Measurements from ENCODE around the gene BPIFB3. TPM values are rescaled to one million over a fixed set of nuclear protein-coding genes. Genes with fewer than 3 reads are reported as not detected.

Gene BPIFB3
- total RNA-seq, 2 donors from 2014 or later = not detected

- no peak overlapping the region for H3K27ac Mint-ChIP-seq
- Histone ChIP-seq H3K4me3 (ENCODE audit: low read length) (no peak overlapping the region), H3K9ac (ENCODE audit: extremely low read depth, low read length, poor library complexity, severe bottlenecking) (no peak overlapping the region), H3K36me3 (ENCODE audit: control insufficient read depth, insufficient read depth, low read length) (no peaks in the 10 kb centered on the region), H3K27ac (ENCODE audit: low read depth, low read length) (no peak overlapping the region), H3K4me1 (ENCODE audit: control insufficient read depth, insufficient read depth, low read length) (no peaks in the 10 kb centered on the region), H3K27me3 (ENCODE audit: control insufficient read depth, insufficient read depth, low read length, poor library complexity, severe bottlenecking) (no peaks in the 10 kb centered on the region), H3K9me3 (ENCODE audit: control insufficient read depth, low read length) (no peaks in the 10 kb centered on the region)
- DNase-seq = no peak
- H3K27me3 Mint-ChIP-seq (ENCODE audit: insufficient read depth) = no peaks in the 10 kb centered on the region
- peaks cover 2% of the 10 kb centered on the region for H3K4me1 Mint-ChIP-seq
- no peak overlapping the region for H3K4me3 Mint-ChIP-seq
- no peaks in the 10 kb centered on the region for H3K36me3 Mint-ChIP-seq (ENCODE audit: low read depth)
- WGBS, 2 experiments (ENCODE audit: insufficient coverage in 1 of 2, insufficient read length in 1 of 2) = 91 to 94% methylated on average over 6 to 9 of the region's 9 CpGs
- no peak for TF ChIP-seq CTCF (conservative IDR thresholded peaks at IDR 0.05)
- no peaks in the 10 kb centered on the region for H3K9me3 Mint-ChIP-seq
These were observed 12.1 kb downstream of the BPIFB3 start for GRCh38 chr20:33065785-33066184.

DNA sequence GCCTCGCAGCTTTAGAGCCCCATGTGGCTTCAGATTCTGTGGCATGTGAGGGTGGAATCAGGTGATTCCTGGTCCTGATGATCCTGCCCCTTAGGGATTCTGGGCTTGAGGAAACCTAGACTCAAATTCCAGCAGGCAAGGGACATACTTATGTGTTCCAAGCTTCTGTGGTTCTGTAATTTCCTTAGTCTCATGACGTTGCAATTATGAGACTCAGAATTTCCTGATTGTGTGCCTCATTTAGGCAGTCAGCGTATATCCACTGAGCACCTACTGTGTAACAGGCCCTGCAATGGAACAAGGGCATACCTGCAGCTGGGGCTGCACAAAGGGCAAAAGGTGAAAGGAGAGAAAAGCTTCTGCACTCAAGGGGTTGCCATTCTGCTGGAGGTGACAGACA, 14.1 kb downstream of the BPIFB3 start:
- H3K9me3 ChIP-seq (ENCODE audit: control insufficient read depth, low read length) = no peaks in the 10 kb centered on the region
- no peak for TF ChIP-seq CTCF (conservative IDR thresholded peaks at IDR 0.05)
- Mint-ChIP-seq H3K9me3 (no peaks in the 10 kb centered on the region), H3K4me3 (no peak overlapping the region), H3K36me3 (ENCODE audit: low read depth) (no peaks in the 10 kb centered on the region), H3K4me1 (peaks cover 2% of the 10 kb centered on the region), H3K27ac (no peak overlapping the region), H3K27me3 (ENCODE audit: insufficient read depth) (no peaks in the 10 kb centered on the region)
- H3K27ac ChIP-seq (ENCODE audit: low read depth, low read length) = no peak overlapping the region
- no peak overlapping the region for H3K9ac ChIP-seq (ENCODE audit: extremely low read depth, low read length, poor library complexity, severe bottlenecking)
- DNase-seq = no peak
- H3K4me1 ChIP-seq (ENCODE audit: control insufficient read depth, insufficient read depth, low read length) = no peaks in the 10 kb centered on the region
- H3K36me3 ChIP-seq (ENCODE audit: control insufficient read depth, insufficient read depth, low read length) = no peaks in the 10 kb centered on the region
- 91 to 94% methylated on average over 3 of the region's 3 CpGs for WGBS, 2 experiments (ENCODE audit: insufficient coverage in 1 of 2, insufficient read length in 1 of 2)
- no peak overlapping the region for H3K4me3 ChIP-seq (ENCODE audit: low read length)
- no peaks in the 10 kb centered on the region for H3K27me3 ChIP-seq (ENCODE audit: control insufficient read depth, insufficient read depth, low read length, poor library complexity, severe bottlenecking)

- no peak overlapping the region for H3K9ac ChIP-seq (ENCODE audit: extremely low read depth, low read length, poor library complexity, severe bottlenecking)
- no peaks in the 10 kb centered on the region for H3K9me3 Mint-ChIP-seq
- H3K9me3 ChIP-seq (ENCODE audit: control insufficient read depth, low read length) = no peaks in the 10 kb centered on the region
- no peak overlapping the region for H3K27ac Mint-ChIP-seq
- DNase-seq = no peak
- no peaks in the 10 kb centered on the region for H3K36me3 Mint-ChIP-seq (ENCODE audit: low read depth)
- no peak overlapping the region for H3K27ac ChIP-seq (ENCODE audit: low read depth, low read length)
- H3K36me3 ChIP-seq (ENCODE audit: control insufficient read depth, insufficient read depth, low read length) = no peaks in the 10 kb centered on the region
- TF ChIP-seq CTCF (conservative IDR thresholded peaks at IDR 0.05) = no peak
- WGBS, 2 experiments (ENCODE audit: insufficient coverage in 1 of 2, insufficient read length in 1 of 2) = 86 to 91% methylated on average over 7 to 12 of the region's 12 CpGs
- no peaks in the 10 kb centered on the region for H3K27me3 Mint-ChIP-seq (ENCODE audit: insufficient read depth)
- no peak overlapping the region for H3K4me3 Mint-ChIP-seq
- no peaks in the 10 kb centered on the region for H3K4me1 ChIP-seq (ENCODE audit: control insufficient read depth, insufficient read depth, low read length)
- H3K27me3 ChIP-seq (ENCODE audit: control insufficient read depth, insufficient read depth, low read length, poor library complexity, severe bottlenecking) = no peaks in the 10 kb centered on the region
- H3K4me1 Mint-ChIP-seq = peaks cover 2% of the 10 kb centered on the region
- H3K4me3 ChIP-seq (ENCODE audit: low read length) = no peak overlapping the region
These were observed 14.7 kb downstream of the BPIFB3 start for GRCh38 chr20:33068251-33068939.

Data from endodermal cell (in vitro differentiated cells).